Upper lobe of right lung (tissue), 1 donor: ENCODE data around the gene PTGES3L. TPM values are rescaled to one million over a fixed set of nuclear protein-coding genes. Genes with fewer than 3 reads are reported as not detected.
"Not testable (repeated sequence)": the region's sequence is repeated elsewhere in the genome, so short reads cannot be mapped to it uniquely, and the experiment has no call there.

Experiments
- ATAC-seq: fragments of 200-7000 bp; cut with Tn5 transposase; one replicate; pipeline ENCODE4 v1.9.1; 2020; ENCODE audit warnings: mild to moderate bottlenecking, moderate library complexity
- DNase-seq: peaks from one replicate; pipeline ENCODE4 v3.0.0-alpha.2; 2020
- H3K27ac ChIP-seq: fragments of 200-600 bp; one replicate; pipeline ENCODE4 v1.8.0; 2022
- H3K27me3 ChIP-seq: fragments of 200-600 bp; one replicate; pipeline ENCODE4 v1.8.0; 2022; ENCODE audit warnings: mild to moderate bottlenecking
- H3K36me3 ChIP-seq: fragments of 200-600 bp; one replicate; pipeline ENCODE4 v1.8.0; 2022
- H3K4me1 ChIP-seq: fragments of 200-600 bp; one replicate; pipeline ENCODE4 v1.8.0; 2022
- H3K4me3 ChIP-seq: fragments of 200-600 bp; one replicate; pipeline ENCODE4 v1.8.0; 2022; ENCODE audit warnings: mild to moderate bottlenecking
- H3K9me3 ChIP-seq: fragments of 200-600 bp; one replicate; pipeline ENCODE4 v1.8.0; 2022
- intact Hi-C: fragments of 100-400 bp; cut with DNase I; formaldehyde crosslinking; loops from one replicate; pipeline ENCODE4 v1.11.0; 2022
- total RNA-seq: library from RNA; stranded (reverse); fragmentation: NEBNext Ultra II Directional; extraction: Animal tissue kit (Norgen Biotek cat#: 25700); gene quantifications from one replicate; pipeline ENCODE4 v1.2.1, GENCODE V29; 2021
- TF ChIP-seq, protein P1 (sequence below): fragments of 200-600 bp; IDR thresholded peaks from one replicate; pipeline ENCODE4 v1.8.0; 2022; ENCODE audit warnings: antibody characterized with exemption
- donor health status: DM: no; HTN: yes; CAD: no; lungs with severe emphysema.

The PTGES3L gene
- total RNA-seq, 1 donor from 2014 or later, result 0.38 TPM

DNA sequence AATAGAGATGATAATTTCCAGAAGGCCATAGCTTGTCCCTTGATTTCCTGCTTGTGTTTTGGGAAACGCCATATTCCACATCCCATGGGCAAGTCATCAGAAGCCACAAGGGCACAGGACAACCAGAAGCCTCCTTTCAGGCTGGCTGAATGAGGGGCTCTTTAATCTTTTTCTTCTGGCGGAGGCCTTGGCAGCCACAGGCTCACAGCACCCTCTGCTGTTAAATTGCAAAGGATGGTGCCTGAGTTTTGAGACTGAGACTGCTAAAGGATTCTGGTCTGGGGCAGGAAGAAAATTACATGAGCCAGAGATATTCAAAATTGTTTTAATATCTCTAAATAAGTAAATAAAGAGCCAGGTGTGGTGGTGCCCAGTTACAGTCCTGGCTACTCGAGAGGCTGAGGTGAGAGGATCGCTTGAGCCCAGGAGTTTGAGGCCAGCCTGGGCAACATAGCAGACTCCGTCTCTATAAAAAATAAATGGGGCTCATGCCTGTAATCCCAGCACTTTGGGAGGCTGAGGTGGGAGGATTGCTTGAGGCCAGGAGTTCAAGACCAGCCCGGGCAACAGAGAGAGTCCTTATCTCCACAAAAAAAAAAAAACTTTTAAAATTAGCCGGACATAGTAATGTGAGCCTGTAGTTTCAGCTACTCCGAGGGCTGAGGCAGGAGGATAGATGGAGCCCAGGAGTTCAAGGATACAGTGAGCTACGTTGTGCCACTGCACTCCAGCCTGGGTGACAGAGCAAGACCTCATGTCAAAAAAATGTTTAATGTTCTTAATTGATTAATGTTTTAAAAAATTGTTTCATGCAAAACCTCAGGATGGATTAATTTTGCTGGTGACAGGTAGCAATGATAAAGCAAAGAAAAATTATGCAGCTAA, 41.9 kb downstream of the PTGES3L start:
- no peak for DNase-seq
- intact Hi-C loops, result loop anchor here (5.0 kb wide), 1 partner anchor 96 kb away; the partner anchor contains the start of gene AOC2

DNA sequence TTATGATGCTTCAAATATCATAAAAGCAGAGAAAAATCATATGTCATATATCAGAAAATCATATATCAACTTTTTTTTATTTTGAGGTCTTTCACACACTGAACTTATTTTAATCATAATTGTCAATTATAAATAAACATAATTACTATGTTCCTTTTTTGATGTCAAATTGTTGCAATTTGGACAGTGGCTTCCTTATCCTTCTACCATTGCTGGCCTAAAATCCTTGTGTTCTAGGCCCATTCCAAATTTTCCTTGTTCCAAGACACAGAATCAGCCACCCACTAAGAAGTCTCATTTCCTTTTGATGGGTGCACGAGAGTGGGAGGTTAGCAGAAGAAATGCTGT, 50.4 kb downstream of the PTGES3L start:
- DNase-seq (no peak), ATAC-seq (no peak)
- intact Hi-C loops, result no loop called here
- H3K36me3 ChIP-seq, result no peaks in the 10 kb centered on the region
- TF ChIP-seq, protein P1, sequence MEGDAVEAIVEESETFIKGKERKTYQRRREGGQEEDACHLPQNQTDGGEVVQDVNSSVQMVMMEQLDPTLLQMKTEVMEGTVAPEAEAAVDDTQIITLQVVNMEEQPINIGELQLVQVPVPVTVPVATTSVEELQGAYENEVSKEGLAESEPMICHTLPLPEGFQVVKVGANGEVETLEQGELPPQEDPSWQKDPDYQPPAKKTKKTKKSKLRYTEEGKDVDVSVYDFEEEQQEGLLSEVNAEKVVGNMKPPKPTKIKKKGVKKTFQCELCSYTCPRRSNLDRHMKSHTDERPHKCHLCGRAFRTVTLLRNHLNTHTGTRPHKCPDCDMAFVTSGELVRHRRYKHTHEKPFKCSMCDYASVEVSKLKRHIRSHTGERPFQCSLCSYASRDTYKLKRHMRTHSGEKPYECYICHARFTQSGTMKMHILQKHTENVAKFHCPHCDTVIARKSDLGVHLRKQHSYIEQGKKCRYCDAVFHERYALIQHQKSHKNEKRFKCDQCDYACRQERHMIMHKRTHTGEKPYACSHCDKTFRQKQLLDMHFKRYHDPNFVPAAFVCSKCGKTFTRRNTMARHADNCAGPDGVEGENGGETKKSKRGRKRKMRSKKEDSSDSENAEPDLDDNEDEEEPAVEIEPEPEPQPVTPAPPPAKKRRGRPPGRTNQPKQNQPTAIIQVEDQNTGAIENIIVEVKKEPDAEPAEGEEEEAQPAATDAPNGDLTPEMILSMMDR, result no peak
- no peak overlapping the region for H3K4me3 ChIP-seq
- peak overlapping the region; percentile 81 for H3K27ac ChIP-seq
- no peaks in the 10 kb centered on the region for H3K9me3 ChIP-seq
- peaks cover 14% of the 10 kb centered on the region for H3K4me1 ChIP-seq
- no peaks in the 10 kb centered on the region for H3K27me3 ChIP-seq

More for the DNA sequence above, 41.9 kb downstream of the PTGES3L start:
- peaks cover 4% of the 10 kb centered on the region for H3K27me3 ChIP-seq
- TF ChIP-seq, protein P1, result peak; percentile 61
- H3K4me1 ChIP-seq, result no peaks in the 10 kb centered on the region
- peak; percentile 78 for ATAC-seq
- no peak overlapping the region for H3K27ac ChIP-seq
- H3K4me3 ChIP-seq, result no peak overlapping the region
- H3K9me3 ChIP-seq, result no peaks in the 10 kb centered on the region
- no peaks in the 10 kb centered on the region for H3K36me3 ChIP-seq

DNA sequence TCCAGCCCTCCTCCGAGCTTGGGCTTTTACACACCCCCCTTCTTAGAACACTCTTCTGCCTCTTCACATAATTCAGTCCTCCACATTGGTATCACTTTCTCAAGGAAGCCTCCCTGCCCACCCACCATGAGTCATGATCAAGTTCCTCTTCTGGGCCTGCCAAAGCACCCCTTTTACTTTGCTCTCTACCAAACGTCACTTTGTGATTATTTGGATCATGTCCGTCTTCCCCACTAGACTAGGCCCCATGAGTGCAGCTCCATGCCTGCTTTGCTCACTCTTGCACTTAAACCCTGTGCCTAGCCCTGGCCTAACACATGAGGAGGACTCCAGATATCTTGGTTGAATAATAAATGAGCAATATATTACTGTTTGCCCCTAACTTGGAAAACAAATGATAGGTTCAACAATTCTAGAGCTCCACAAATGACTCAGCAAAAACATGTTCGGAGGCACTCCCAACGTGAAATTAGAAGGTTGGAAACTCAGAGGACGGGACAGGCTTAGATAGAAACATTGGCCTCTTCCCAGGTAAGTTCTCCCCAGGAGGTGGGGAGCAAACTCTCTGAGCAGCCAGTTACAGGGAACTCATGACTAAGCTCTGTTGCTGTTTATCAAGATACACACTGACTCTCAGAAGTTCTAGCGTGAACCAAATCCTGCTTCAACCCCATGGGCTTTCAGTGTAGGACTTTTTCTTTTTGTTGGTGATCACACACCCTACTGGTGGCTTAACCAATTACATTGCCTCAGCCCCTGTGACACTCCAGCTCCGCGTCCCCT, 51.0 kb downstream of the PTGES3L start:
- TF ChIP-seq, protein P1, result peak; percentile 78
- H3K27ac ChIP-seq, result peak overlapping the region; percentile 81
- H3K4me3 ChIP-seq, result no peak overlapping the region
- H3K36me3 ChIP-seq, result no peaks in the 10 kb centered on the region
- DNase-seq (no peak), ATAC-seq (peak; percentile 96)
- H3K27me3 ChIP-seq, result no peaks in the 10 kb centered on the region
- peaks cover 14% of the 10 kb centered on the region for H3K4me1 ChIP-seq
- intact Hi-C loops, result no loop called here
- H3K9me3 ChIP-seq, result no peaks in the 10 kb centered on the region

DNA sequence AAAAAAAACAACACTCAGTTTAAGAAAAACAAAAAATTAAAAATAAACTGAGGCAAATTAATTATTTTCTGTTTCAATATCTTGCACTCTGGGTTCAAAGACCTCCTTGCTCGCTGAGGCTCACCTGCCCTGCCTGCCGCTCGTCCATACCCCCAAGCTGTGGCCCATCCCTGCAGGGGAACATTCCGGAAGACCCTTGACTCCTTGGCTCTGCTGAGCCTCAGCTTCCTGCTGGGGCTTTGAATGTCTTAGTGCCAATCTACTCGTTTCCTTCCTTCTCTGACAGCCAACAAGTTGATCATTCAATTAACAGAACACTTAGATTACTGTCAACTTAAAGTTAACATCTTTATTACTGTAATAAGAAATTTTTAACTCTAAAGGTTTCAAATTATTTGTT, 55.0 kb downstream of the PTGES3L start:
- TF ChIP-seq, protein P1, result no peak
- intact Hi-C loops, result no loop called here
- no peak for DNase-seq

DNA sequence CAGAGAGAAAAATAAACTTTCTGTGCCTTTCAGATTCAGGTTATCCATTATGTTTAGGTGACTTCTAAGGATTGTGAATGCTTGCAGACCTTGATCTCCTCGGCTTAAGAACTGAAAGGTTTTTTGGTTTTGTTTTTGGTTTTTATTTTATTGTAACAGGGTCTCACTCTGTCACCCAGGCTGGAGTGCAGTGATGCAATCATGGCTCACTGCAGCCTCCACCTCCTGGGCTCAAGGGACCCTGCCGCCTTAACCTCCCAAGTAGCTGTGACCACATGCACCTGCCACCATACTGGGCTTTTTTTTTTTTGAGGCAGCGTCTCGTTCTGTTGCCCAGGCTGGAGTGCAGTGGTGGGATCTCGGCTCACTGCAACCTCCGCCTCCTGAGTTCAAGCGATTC, 56.4 kb downstream of the PTGES3L start:
- H3K4me1 ChIP-seq, result peaks cover 49% of the 10 kb centered on the region
- ATAC-seq, H3K27me3 ChIP-seq, intact Hi-C loops, H3K4me3 ChIP-seq, DNase-seq, H3K9me3 ChIP-seq, H3K36me3 ChIP-seq: not testable (repeated sequence)
- peak overlapping the region; percentile 83 for H3K27ac ChIP-seq

More for the DNA sequence above, 55.0 kb downstream of the PTGES3L start:
- H3K4me3 ChIP-seq, result no peak overlapping the region
- ATAC-seq, result no peak
- no peaks in the 10 kb centered on the region for H3K36me3 ChIP-seq
- no peaks in the 10 kb centered on the region for H3K27me3 ChIP-seq
- H3K4me1 ChIP-seq, result peaks cover 44% of the 10 kb centered on the region
- H3K9me3 ChIP-seq, result no peaks in the 10 kb centered on the region
- H3K27ac ChIP-seq, result no peak overlapping the region

DNA sequence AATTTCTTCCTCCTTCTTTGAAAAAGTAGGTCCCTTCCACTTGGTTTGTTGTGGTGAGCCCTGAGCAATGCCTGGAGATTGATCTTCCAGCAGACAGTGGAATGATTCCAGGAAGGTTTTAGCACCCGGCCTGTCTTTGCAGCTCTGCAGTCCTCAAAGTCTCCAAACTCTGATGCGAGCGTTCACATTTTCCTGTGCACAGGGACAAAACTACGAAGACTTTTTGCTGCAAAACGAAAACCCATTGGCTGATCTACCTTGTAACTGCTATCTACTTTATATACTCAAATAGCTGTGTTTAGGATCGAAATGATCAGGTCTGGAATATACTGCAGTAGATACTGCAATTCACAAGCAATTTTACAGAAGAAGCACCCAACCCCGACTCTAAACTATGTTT, 57.6 kb downstream of the PTGES3L start:
- peak overlapping the region; percentile 83 for H3K27ac ChIP-seq
- ATAC-seq (no peak), DNase-seq (no peak)
- intact Hi-C loops, result no loop called here
- TF ChIP-seq, protein P1, result no peak
- H3K4me1 ChIP-seq, result peaks cover 53% of the 10 kb centered on the region
- H3K36me3 ChIP-seq, result no peaks in the 10 kb centered on the region
- H3K27me3 ChIP-seq, result no peaks in the 10 kb centered on the region
- no peak overlapping the region for H3K4me3 ChIP-seq
- H3K9me3 ChIP-seq, result no peaks in the 10 kb centered on the region
